AG04450 (cell line): ENCODE data around the gene C10orf71. TPM values are rescaled to one million over a fixed set of nuclear protein-coding genes. Genes with fewer than 3 reads are reported as not detected.

Experiments
- CTCF ChIA-PET: fragments of 300-600, 350-600 bp; formaldehyde crosslinking; extraction: SDS; loops from one replicate; lab custom pipeline; 2022; ENCODE audit warnings: antibody characterized with exemption, inconsistent platforms; lab: Charles Lee
- POLR2A ChIA-PET: fragments of 350-600 bp; formaldehyde crosslinking; extraction: SDS; loops from one replicate; lab custom pipeline; 2021; ENCODE audit warnings: antibody characterized with exemption, inconsistent platforms; lab: Yijun Ruan, JAX
- DNase-seq: peaks from one replicate; pipeline ENCODE4 v3.0.0-alpha.2; 2011; ENCODE audit warnings: low read depth, low spot score
- H3K27ac ChIP-seq: one replicate; pipeline ENCODE4 v1.5.1; 2012; ENCODE audit warnings: low read depth, low read length, control low read depth
- H3K27me3 ChIP-seq: one replicate; pipeline ENCODE4 v1.6.0; 2012; ENCODE audit warnings: low read length; ENCODE audit not compliant: control insufficient read depth, insufficient read depth
- H3K4me3 ChIP-seq: 2 replicates; pipeline ENCODE4 v1.5.1; 2011; ENCODE audit warnings: mild to moderate bottlenecking, low read depth, low read length, control low read depth
- H3K9me3 ChIP-seq: 2 replicates; pipeline ENCODE4 v1.5.1; 2012; ENCODE audit warnings: low read length; ENCODE audit not compliant: control insufficient read depth, insufficient read depth
- CTCF ChIP-seq: IDR thresholded peaks from 2 replicates; pipeline ENCODE4 v1.5.1; 2011; ENCODE audit warnings: low read depth, low read length, control low read depth, inconsistent platforms
- polyA plus RNA-seq: library from polyadenylated mRNA; depleted of rRNA; stranded (reverse); fragments of >200 nt; gene quantifications from 2 replicates; pipeline ENCODE4 v1.2.3, GENCODE V29; 2011

Gene C10orf71
- polyA plus RNA-seq, 1 experiment, result not detected

- Histone ChIP-seq H3K9me3 (no peaks in the 10 kb centered on the region; the same call in 1 of the 2 replicates), H3K27me3 (peaks cover 2% of the 10 kb centered on the region), H3K27ac (no peak overlapping the region), H3K4me3 (no peak overlapping the region)
- ChIA-PET CTCF (no interaction called here), POLR2A (no interaction called here)
- no peak for DNase-seq
- no peak for TF ChIP-seq CTCF
Observed at GRCh38 chr10:49307921-49308320, 9.0 kb downstream of the C10orf71 start.

GRCh38 chr10:49308881-49309280, 9.9 kb downstream of the C10orf71 start:
- H3K27me3 ChIP-seq, result peaks cover 2% of the 10 kb centered on the region
- no peak for DNase-seq
- ChIA-PET CTCF (interaction anchor here (0.6 kb wide), 1 partner anchor 206 kb away, joined by 4 read pairs; no protein-coding TSS in a partner anchor), POLR2A (no interaction called here)
- no peak for TF ChIP-seq CTCF
- H3K27ac ChIP-seq, result no peak overlapping the region
- H3K9me3 ChIP-seq, result no peaks in the 10 kb centered on the region; the same call in 1 of the 2 replicates
- H3K4me3 ChIP-seq, result no peak overlapping the region

- no peak for DNase-seq
- Histone ChIP-seq H3K9me3 (no peaks in the 10 kb centered on the region; the same call in 1 of the 2 replicates), H3K4me3 (no peak overlapping the region), H3K27me3 (peaks cover 2% of the 10 kb centered on the region), H3K27ac (no peak overlapping the region)
- CTCF ChIA-PET, result no interaction called here
- POLR2A ChIA-PET, result no interaction called here
- no peak for TF ChIP-seq CTCF
Observed at GRCh38 chr10:49309691-49310411, 10.9 kb downstream of the C10orf71 start.

- Histone ChIP-seq H3K9me3 (no peaks in the 10 kb centered on the region; the same call in 1 of the 2 replicates), H3K4me3 (no peak overlapping the region), H3K27me3 (peaks cover 2% of the 10 kb centered on the region), H3K27ac (no peak overlapping the region)
- DNase-seq, result no peak
- TF ChIP-seq CTCF, result no peak
- CTCF ChIA-PET, result no interaction called here
- POLR2A ChIA-PET, result no interaction called here
Observed at GRCh38 chr10:49310460-49310859, 11.5 kb downstream of the C10orf71 start.

- ChIA-PET POLR2A (no interaction called here), CTCF (no interaction called here)
- H3K27ac ChIP-seq, result no peak overlapping the region
- TF ChIP-seq CTCF, result no peak
- H3K27me3 ChIP-seq, result peaks cover 2% of the 10 kb centered on the region
- H3K9me3 ChIP-seq, result no peaks in the 10 kb centered on the region; the same call in 1 of the 2 replicates
- no peak for DNase-seq
- H3K4me3 ChIP-seq, result no peak overlapping the region
Observed at GRCh38 chr10:49310901-49311554, 12.1 kb downstream of the C10orf71 start.
